HCT116 (cell line): ENCODE results near the gene XYLT1. TPM values are rescaled to one million over a fixed set of nuclear protein-coding genes. Genes with fewer than 3 reads are reported as not detected.

Source experiments
- ATAC-seq: fragments of 200-7000 bp; cut with Tn5 transposase; 2 replicates; pipeline ENCODE4 v1.9.1; 2020; ENCODE audit warnings: mild to moderate bottlenecking, moderate library complexity
- BruUV-seq: library from RNA; stranded (reverse); fragments of 400-500 nt; replicated peaks from 2 replicates; lab custom pipeline; 2021; lab: Mats Ljungman, UMichigan
- CTCF ChIA-PET: fragments of 300-600 bp; sonication (Branson Sonifier 250); formaldehyde crosslinking; loops from one replicate; lab custom pipeline; 2021; ENCODE audit warnings: antibody characterized with exemption; lab: Charles Lee
- POLR2A ChIA-PET: fragments of 300-600, 350-600 bp; sonication (Branson Sonifier 250); formaldehyde crosslinking; loops from one replicate; lab custom pipeline; 2021; ENCODE audit warnings: antibody characterized with exemption; lab: Charles Lee
- RAD21 ChIA-PET, 2 experiments: fragments of 300-600 bp; sonication (Branson Sonifier 250); formaldehyde crosslinking; loops; one replicate each; lab custom pipeline; 2023; ENCODE audit warnings: low total read pairs in 2 of 2; ENCODE audit not compliant: uncharacterized antibody in 2 of 2, unreplicated experiment in 2 of 2, low non-redundant PET in 1 of 2; lab: Charles Lee
- DNase-seq: peaks from one replicate; pipeline ENCODE4 v3.0.0-alpha.2; 2010; ENCODE audit warnings: low read depth, low spot score
- H2AFZ ChIP-seq: fragments of 200-600 bp; shearing (Covaris generic), sonication (generic); 2 replicates; pipeline ENCODE4 v1.6.1; 2017; ENCODE audit warnings: low read depth, mixed run types, mixed read lengths, antibody characterized with exemption, low read length; ENCODE audit not compliant: poor library complexity, severe bottlenecking
- H3K27ac ChIP-seq: 2 replicates; pipeline ENCODE4 v1.5.1; 2012; ENCODE audit warnings: low read depth, low read length
- H3K27me3 ChIP-seq: fragments of 200-600 bp; sonication (generic); 2 replicates; pipeline ENCODE4 v1.6.1; 2016; ENCODE audit warnings: mixed run types, low read length, mixed read lengths; ENCODE audit not compliant: insufficient read depth
- H3K36me3 ChIP-seq, 2 experiments: fragments of 200-500 bp in 1 of 2; fragments of 200-600 bp in 1 of 2; sonication (Bioruptor generic) in 1 of 2; sonication (generic) in 1 of 2; 2 replicates each; pipeline versions ENCODE4 v1.5.1 to v1.6.1; 2014 to 2016; ENCODE audit warnings: low read length in 2 of 2, inconsistent platforms in 1 of 2, mixed read lengths in 1 of 2, mixed run types in 1 of 2; ENCODE audit not compliant: insufficient read depth in 2 of 2, control insufficient read depth in 1 of 2
- H3K4me1 ChIP-seq, 2 experiments: fragments of 200-600 bp in 1 of 2; sonication (generic) in 1 of 2; 2 replicates each; pipeline versions ENCODE4 v1.5.1 to v1.6.1; 2012 to 2017; ENCODE audit warnings: low read length in 2 of 2, inconsistent platforms in 1 of 2, mild to moderate bottlenecking in 1 of 2, mixed read lengths in 1 of 2, mixed run types in 1 of 2, moderate library complexity in 1 of 2; ENCODE audit not compliant: insufficient read depth in 2 of 2, control insufficient read depth in 1 of 2
- H3K4me2 ChIP-seq: fragments of 200-600 bp; sonication (generic); 2 replicates; pipeline ENCODE4 v1.6.1; 2017; ENCODE audit warnings: mixed run types, low read length, mixed read lengths
- H3K4me3 ChIP-seq, 2 experiments: fragments of 200-600 bp in 1 of 2; sonication (generic) in 1 of 2; replicated peaks in 1 of 2; 2 replicates each; pipeline ENCODE4 v1.5.1; 2011 to 2016; ENCODE audit warnings: low read length in 2 of 2, control low read depth in 1 of 2, low read depth in 1 of 2, mild to moderate bottlenecking in 1 of 2, mixed read lengths in 1 of 2, mixed run types in 1 of 2
- H3K79me2 ChIP-seq: fragments of 200-600 bp; sonication (generic); 2 replicates; pipeline ENCODE4 v1.6.1; 2017; ENCODE audit warnings: mild to moderate bottlenecking, mixed run types, low read length, moderate library complexity, mixed read lengths; ENCODE audit not compliant: insufficient read depth
- H3K9ac ChIP-seq: fragments of 200-600 bp; sonication (generic); 2 replicates; pipeline ENCODE4 v1.6.1; 2016; ENCODE audit warnings: low read length, mixed read lengths
- H3K9me2 ChIP-seq: fragments of 200-600 bp; sonication (generic), shearing (Covaris generic); 2 replicates; pipeline ENCODE4 v1.6.1; 2017; ENCODE audit warnings: mixed run types, mild to moderate bottlenecking, moderate library complexity; ENCODE audit not compliant: insufficient read depth
- H3K9me3 ChIP-seq, 2 experiments: fragments of 200-500 bp in 1 of 2; fragments of 200-600 bp in 1 of 2; sonication (Bioruptor generic) in 1 of 2; sonication (generic) in 1 of 2; 2 replicates each; pipeline ENCODE4 v1.6.1; 2014 to 2017; ENCODE audit warnings: low read length in 2 of 2, mixed read lengths in 2 of 2, inconsistent platforms in 1 of 2, low read depth in 1 of 2, mild to moderate bottlenecking in 1 of 2, mixed run types in 1 of 2, moderate library complexity in 1 of 2; ENCODE audit not compliant: control insufficient read depth in 1 of 2, insufficient read depth in 1 of 2
- H4K20me1 ChIP-seq: fragments of 200-600 bp; sonication (generic), shearing (Covaris generic); 2 replicates; pipeline ENCODE4 v1.6.1; 2017; ENCODE audit warnings: mixed run types, mild to moderate bottlenecking, moderate library complexity; ENCODE audit not compliant: insufficient read depth
- CBX3 ChIP-seq: IDR thresholded peaks from 2 replicates; pipeline ENCODE4 v1.6.1; 2012; ENCODE audit warnings: low read depth
- EGR1 ChIP-seq: IDR thresholded peaks from 2 replicates; pipeline ENCODE4 v1.6.1; 2012; ENCODE audit warnings: low read depth
- ELF1 ChIP-seq: IDR thresholded peaks from 2 replicates; pipeline ENCODE4 v1.6.1; 2012; ENCODE audit warnings: low read depth, borderline replicate concordance
- EZH2 ChIP-seq: fragments of 200-600 bp; sonication (generic); IDR thresholded peaks from 2 replicates; pipeline ENCODE4 v1.6.1; 2017; ENCODE audit warnings: antibody characterized with exemption, mixed run types
- EZH2phosphoT487 ChIP-seq: fragments of 200-600 bp; IDR thresholded peaks from 2 replicates; pipeline ENCODE4 v1.6.1; 2018; ENCODE audit warnings: antibody characterized with exemption, borderline replicate concordance
- FOSL1 ChIP-seq: IDR thresholded peaks from 2 replicates; pipeline ENCODE4 v1.6.1; 2012; ENCODE audit warnings: low read depth
- JUND ChIP-seq: IDR thresholded peaks from 2 replicates; pipeline ENCODE4 v1.6.1; 2012
- POLR2A ChIP-seq: IDR thresholded peaks from 2 replicates; pipeline ENCODE4 v1.7.0; 2011; ENCODE audit warnings: borderline replicate concordance; ENCODE audit not compliant: insufficient read depth, insufficient read length; ENCODE audit errors: extremely low read depth
- RAD21 ChIP-seq: IDR thresholded peaks from 2 replicates; pipeline ENCODE4 v1.6.1; 2012; ENCODE audit warnings: low read depth, mild to moderate bottlenecking
- SIN3A ChIP-seq: IDR thresholded peaks from 2 replicates; pipeline ENCODE4 v1.6.1; 2012; ENCODE audit warnings: low read depth
- SP1 ChIP-seq: IDR thresholded peaks from 2 replicates; pipeline ENCODE4 v1.6.1; 2012; ENCODE audit warnings: low read depth
- SRF ChIP-seq: IDR thresholded peaks from 2 replicates; pipeline ENCODE4 v1.6.1; 2012; ENCODE audit warnings: low read depth
- YY1 ChIP-seq: IDR thresholded peaks from 2 replicates; pipeline ENCODE4 v1.6.1; 2011; ENCODE audit warnings: low read length, low read depth, moderate library complexity, mild to moderate bottlenecking; ENCODE audit not compliant: insufficient replicate concordance; ENCODE audit errors: extremely low read depth
- ZFX ChIP-seq: fragments of 450-650 bp; IDR thresholded peaks from 2 replicates; pipeline ENCODE4 v1.6.1; 2017
- intact Hi-C: fragments of 100-400 bp; cut with micrococcal nuclease; formaldehyde crosslinking; loops from 2 replicates; pipeline ENCODE4 v1.10.0; 2022
- total RNA-seq: library from RNA; stranded (reverse); gene quantifications from one replicate; pipeline ENCODE4 v1.2.1, GENCODE V29; 2021; ENCODE audit not compliant: unreplicated experiment
- TF ChIP-seq, protein P1 (sequence below): IDR thresholded peaks from 2 replicates; pipeline ENCODE4 v1.6.1; 2011; ENCODE audit warnings: mild to moderate bottlenecking, low read length, moderate library complexity; ENCODE audit not compliant: insufficient replicate concordance; ENCODE audit errors: extremely low read depth
- TF ChIP-seq, protein P2 (sequence below): IDR thresholded peaks from 2 replicates; pipeline ENCODE4 v1.6.1; 2012; ENCODE audit warnings: low read depth
- TF ChIP-seq, protein P3 (sequence below), 3 experiments: fragments of 200-600 bp in 1 of 3; sonication (generic) in 1 of 3; IDR thresholded peaks in 2 of 3; conservative IDR thresholded peaks in 1 of 3; 2 replicates each; pipeline ENCODE4 v1.5.1; 2012 to 2017; ENCODE audit warnings: low read depth in 2 of 3, low read length in 2 of 3, antibody characterized with exemption in 1 of 3, borderline replicate concordance in 1 of 3, control low read depth in 1 of 3, mild to moderate bottlenecking in 1 of 3, mixed read lengths in 1 of 3, mixed run types in 1 of 3, moderate library complexity in 1 of 3; ENCODE audit not compliant: insufficient read depth in 1 of 3
- TF ChIP-seq, protein P4 (sequence below): IDR thresholded peaks from 2 replicates; pipeline ENCODE4 v1.6.1; 2012

Gene XYLT1
- total RNA-seq, 1 experiment from 2014 or later: 4.5 TPM

DNA sequence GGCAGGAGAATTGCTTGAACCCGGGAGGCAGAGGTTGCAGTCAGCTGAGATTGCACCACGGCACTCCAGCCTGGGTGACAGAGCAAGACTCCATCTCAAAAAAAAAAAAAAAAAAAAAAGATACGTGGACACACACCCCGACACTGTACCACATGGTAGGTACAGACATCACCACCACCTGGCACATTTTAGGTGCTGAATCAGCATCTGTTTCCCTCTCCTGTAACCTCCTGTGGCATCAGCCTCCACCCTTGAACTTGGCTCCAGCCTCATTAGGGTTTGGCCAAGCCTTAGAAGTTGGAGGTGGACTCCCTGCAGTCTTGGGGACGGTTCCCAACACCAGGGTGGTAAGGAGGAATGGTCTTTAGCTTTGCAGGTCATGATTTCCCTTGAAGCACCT lies 46.0 kb downstream of the XYLT1 start:
- Histone ChIP-seq H3K9me2 (no peaks in the 10 kb centered on the region), H3K79me2 (no peaks in the 10 kb centered on the region), H2AFZ (no peak overlapping the region), H4K20me1 (no peaks in the 10 kb centered on the region), H3K9ac (no peak overlapping the region), H3K27me3 (no peaks in the 10 kb centered on the region), H3K36me3 (no peaks in the 10 kb centered on the region), H3K9me3 (no peaks in the 10 kb centered on the region), H3K27ac (no peak overlapping the region), H3K4me1 (no peaks in the 10 kb centered on the region), H3K4me3 (no peak overlapping the region), H3K4me2 (no peak overlapping the region)
- RAD21 ChIA-PET: no interaction called here
- CTCF ChIA-PET: interaction anchor here (0.6 kb wide), 1 partner anchor 1992 kb away, joined by 3 read pairs; no protein-coding TSS in a partner anchor
- no TSS peak for BruUV-seq
- POLR2A ChIA-PET: no interaction called here
- ATAC-seq: no peak
- intact Hi-C loops: no loop called here
- no peak for DNase-seq
- TF ChIP-seq SP1 (no peak), EZH2phosphoT487 (no peak), RAD21 (no peak), ELF1 (no peak), YY1 (no peak), SRF (no peak), EGR1 (no peak), CBX3 (no peak), POLR2A (no peak), ZFX (no peak), JUND (no peak), FOSL1 (no peak), EZH2 (no peak), SIN3A (no peak)
- TF ChIP-seq, protein P1, sequence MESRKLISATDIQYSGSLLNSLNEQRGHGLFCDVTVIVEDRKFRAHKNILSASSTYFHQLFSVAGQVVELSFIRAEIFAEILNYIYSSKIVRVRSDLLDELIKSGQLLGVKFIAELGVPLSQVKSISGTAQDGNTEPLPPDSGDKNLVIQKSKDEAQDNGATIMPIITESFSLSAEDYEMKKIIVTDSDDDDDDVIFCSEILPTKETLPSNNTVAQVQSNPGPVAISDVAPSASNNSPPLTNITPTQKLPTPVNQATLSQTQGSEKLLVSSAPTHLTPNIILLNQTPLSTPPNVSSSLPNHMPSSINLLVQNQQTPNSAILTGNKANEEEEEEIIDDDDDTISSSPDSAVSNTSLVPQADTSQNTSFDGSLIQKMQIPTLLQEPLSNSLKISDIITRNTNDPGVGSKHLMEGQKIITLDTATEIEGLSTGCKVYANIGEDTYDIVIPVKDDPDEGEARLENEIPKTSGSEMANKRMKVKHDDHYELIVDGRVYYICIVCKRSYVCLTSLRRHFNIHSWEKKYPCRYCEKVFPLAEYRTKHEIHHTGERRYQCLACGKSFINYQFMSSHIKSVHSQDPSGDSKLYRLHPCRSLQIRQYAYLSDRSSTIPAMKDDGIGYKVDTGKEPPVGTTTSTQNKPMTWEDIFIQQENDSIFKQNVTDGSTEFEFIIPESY: no peak
- TF ChIP-seq, protein P2, sequence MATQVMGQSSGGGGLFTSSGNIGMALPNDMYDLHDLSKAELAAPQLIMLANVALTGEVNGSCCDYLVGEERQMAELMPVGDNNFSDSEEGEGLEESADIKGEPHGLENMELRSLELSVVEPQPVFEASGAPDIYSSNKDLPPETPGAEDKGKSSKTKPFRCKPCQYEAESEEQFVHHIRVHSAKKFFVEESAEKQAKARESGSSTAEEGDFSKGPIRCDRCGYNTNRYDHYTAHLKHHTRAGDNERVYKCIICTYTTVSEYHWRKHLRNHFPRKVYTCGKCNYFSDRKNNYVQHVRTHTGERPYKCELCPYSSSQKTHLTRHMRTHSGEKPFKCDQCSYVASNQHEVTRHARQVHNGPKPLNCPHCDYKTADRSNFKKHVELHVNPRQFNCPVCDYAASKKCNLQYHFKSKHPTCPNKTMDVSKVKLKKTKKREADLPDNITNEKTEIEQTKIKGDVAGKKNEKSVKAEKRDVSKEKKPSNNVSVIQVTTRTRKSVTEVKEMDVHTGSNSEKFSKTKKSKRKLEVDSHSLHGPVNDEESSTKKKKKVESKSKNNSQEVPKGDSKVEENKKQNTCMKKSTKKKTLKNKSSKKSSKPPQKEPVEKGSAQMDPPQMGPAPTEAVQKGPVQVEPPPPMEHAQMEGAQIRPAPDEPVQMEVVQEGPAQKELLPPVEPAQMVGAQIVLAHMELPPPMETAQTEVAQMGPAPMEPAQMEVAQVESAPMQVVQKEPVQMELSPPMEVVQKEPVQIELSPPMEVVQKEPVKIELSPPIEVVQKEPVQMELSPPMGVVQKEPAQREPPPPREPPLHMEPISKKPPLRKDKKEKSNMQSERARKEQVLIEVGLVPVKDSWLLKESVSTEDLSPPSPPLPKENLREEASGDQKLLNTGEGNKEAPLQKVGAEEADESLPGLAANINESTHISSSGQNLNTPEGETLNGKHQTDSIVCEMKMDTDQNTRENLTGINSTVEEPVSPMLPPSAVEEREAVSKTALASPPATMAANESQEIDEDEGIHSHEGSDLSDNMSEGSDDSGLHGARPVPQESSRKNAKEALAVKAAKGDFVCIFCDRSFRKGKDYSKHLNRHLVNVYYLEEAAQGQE: no peak
- TF ChIP-seq, protein P3, sequence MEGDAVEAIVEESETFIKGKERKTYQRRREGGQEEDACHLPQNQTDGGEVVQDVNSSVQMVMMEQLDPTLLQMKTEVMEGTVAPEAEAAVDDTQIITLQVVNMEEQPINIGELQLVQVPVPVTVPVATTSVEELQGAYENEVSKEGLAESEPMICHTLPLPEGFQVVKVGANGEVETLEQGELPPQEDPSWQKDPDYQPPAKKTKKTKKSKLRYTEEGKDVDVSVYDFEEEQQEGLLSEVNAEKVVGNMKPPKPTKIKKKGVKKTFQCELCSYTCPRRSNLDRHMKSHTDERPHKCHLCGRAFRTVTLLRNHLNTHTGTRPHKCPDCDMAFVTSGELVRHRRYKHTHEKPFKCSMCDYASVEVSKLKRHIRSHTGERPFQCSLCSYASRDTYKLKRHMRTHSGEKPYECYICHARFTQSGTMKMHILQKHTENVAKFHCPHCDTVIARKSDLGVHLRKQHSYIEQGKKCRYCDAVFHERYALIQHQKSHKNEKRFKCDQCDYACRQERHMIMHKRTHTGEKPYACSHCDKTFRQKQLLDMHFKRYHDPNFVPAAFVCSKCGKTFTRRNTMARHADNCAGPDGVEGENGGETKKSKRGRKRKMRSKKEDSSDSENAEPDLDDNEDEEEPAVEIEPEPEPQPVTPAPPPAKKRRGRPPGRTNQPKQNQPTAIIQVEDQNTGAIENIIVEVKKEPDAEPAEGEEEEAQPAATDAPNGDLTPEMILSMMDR (IDR thresholded peaks at IDR 0.05 in 2 of 3, conservative IDR thresholded peaks at IDR 0.05 in 1 of 3; ENCODE audit: borderline replicate concordance in 1 of 3, insufficient read depth in 1 of 3, low read depth in 2 of 3, low read length in 2 of 3): no peak
- TF ChIP-seq, protein P4, sequence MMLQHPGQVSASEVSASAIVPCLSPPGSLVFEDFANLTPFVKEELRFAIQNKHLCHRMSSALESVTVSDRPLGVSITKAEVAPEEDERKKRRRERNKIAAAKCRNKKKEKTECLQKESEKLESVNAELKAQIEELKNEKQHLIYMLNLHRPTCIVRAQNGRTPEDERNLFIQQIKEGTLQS: no peak
